OCI-LY3 (cell line): ENCODE results near the gene PALLD.

ENCODE experiments used
- H2AFZ ChIP-seq: fragments of 200-600, 300-600 bp; shearing (Covaris generic); 2 replicates; pipeline ENCODE4 v1.6.0; 2014; ENCODE audit warnings: antibody characterized with exemption, low read depth, low read length
- H3K27ac ChIP-seq: fragments of 200-600, 300-600 bp; sonication (generic); 2 replicates; pipeline ENCODE4 v1.5.1; 2014; ENCODE audit warnings: mild to moderate bottlenecking, low read length, moderate library complexity, mixed read lengths
- H3K27me3 ChIP-seq: fragments of 200-600, 300-600 bp; sonication (generic); 2 replicates; pipeline ENCODE4 v1.6.1; 2014; ENCODE audit warnings: low read depth, low read length, mixed read lengths
- H3K36me3 ChIP-seq: fragments of 200-600, 300-600 bp; sonication (generic); replicated peaks from 2 replicates; pipeline ENCODE3; 2014; ENCODE audit warnings: low read depth, low read length, mixed read lengths
- H3K4me1 ChIP-seq: fragments of 300-600, 200-600 bp; sonication (generic); 2 replicates; pipeline ENCODE4 v1.6.1; 2014; ENCODE audit warnings: low read length, mixed read lengths
- H3K4me2 ChIP-seq: fragments of 200-600, 300-600 bp; sonication (generic); 2 replicates; pipeline ENCODE4 v1.6.1; 2014; ENCODE audit warnings: low read length, mixed read lengths
- H3K4me3 ChIP-seq: fragments of 300-600, 200-600 bp; sonication (generic); 2 replicates; pipeline ENCODE4 v1.5.1; 2014; ENCODE audit warnings: antibody characterized with exemption, mild to moderate bottlenecking, low read length, moderate library complexity
- H3K79me2 ChIP-seq: fragments of 300-600, 200-600 bp; shearing (Covaris generic); 2 replicates; pipeline ENCODE4 v1.6.1; 2014; ENCODE audit warnings: mild to moderate bottlenecking, low read length, mixed read lengths
- H3K9ac ChIP-seq: fragments of 300-600, 200-600 bp; shearing (Covaris generic); 2 replicates; pipeline ENCODE4 v1.6.0; 2014; ENCODE audit warnings: mild to moderate bottlenecking, low read length, moderate library complexity
- H3K9me3 ChIP-seq: fragments of 200-600, 300-600 bp; shearing (Covaris generic); 2 replicates; pipeline ENCODE4 v1.6.1; 2014; ENCODE audit warnings: low read length, mixed read lengths; ENCODE audit not compliant: insufficient read depth
- H4K20me1 ChIP-seq: fragments of 200-600, 300-600 bp; sonication (generic); 2 replicates; pipeline ENCODE4 v1.6.1; 2016; ENCODE audit warnings: low read length, mixed read lengths; ENCODE audit not compliant: insufficient read depth
- EZH2phosphoT487 ChIP-seq: fragments of 200-600 bp; shearing (Covaris generic); IDR thresholded peaks from 2 replicates; pipeline ENCODE4 v1.6.1; 2018; ENCODE audit warnings: antibody characterized with exemption, mixed run types, low read depth
- TF ChIP-seq, protein P1 (sequence below): fragments of 200-600, 300-600 bp; sonication (generic); IDR thresholded peaks from 2 replicates; pipeline ENCODE4 v1.5.1; 2014; ENCODE audit warnings: antibody characterized with exemption, low read length, low read depth

PALLD gene

DNA sequence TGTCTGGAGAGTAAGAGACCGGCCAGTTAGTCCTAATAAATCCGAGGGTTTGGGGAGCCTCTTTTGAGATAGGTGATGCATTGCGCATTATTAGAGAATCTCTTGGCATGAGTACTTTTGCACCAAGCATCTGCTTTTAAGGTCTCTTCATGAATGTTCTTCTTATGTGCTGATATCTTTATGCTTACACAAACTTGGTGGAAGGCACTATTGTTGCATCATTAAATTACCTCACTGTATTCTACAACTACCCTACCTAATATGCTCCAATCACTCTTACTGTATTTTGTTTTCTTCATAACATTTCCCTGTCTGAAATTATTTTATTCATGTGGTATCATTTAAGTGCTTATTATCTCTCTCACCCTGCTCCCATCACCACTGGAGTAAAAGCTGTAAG lies 151.6 kb downstream of the PALLD start:
- no peak for TF ChIP-seq EZH2phosphoT487
- TF ChIP-seq, protein P1, sequence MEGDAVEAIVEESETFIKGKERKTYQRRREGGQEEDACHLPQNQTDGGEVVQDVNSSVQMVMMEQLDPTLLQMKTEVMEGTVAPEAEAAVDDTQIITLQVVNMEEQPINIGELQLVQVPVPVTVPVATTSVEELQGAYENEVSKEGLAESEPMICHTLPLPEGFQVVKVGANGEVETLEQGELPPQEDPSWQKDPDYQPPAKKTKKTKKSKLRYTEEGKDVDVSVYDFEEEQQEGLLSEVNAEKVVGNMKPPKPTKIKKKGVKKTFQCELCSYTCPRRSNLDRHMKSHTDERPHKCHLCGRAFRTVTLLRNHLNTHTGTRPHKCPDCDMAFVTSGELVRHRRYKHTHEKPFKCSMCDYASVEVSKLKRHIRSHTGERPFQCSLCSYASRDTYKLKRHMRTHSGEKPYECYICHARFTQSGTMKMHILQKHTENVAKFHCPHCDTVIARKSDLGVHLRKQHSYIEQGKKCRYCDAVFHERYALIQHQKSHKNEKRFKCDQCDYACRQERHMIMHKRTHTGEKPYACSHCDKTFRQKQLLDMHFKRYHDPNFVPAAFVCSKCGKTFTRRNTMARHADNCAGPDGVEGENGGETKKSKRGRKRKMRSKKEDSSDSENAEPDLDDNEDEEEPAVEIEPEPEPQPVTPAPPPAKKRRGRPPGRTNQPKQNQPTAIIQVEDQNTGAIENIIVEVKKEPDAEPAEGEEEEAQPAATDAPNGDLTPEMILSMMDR: no peak
- no peak overlapping the region for H3K4me3 ChIP-seq
- no peak overlapping the region for H3K27ac ChIP-seq
- no peaks in the 10 kb centered on the region for H3K79me2 ChIP-seq
- no peaks in the 10 kb centered on the region for H4K20me1 ChIP-seq
- no peaks in the 10 kb centered on the region for H3K36me3 ChIP-seq
- H3K27me3 ChIP-seq: peaks cover 19% of the 10 kb centered on the region; the same call in 1 of the 2 replicates
- H3K9ac ChIP-seq: no peak overlapping the region
- no peak overlapping the region for H2AFZ ChIP-seq
- H3K9me3 ChIP-seq: no peaks in the 10 kb centered on the region
- no peak overlapping the region for H3K4me2 ChIP-seq
- no peaks in the 10 kb centered on the region for H3K4me1 ChIP-seq

GRCh38 chr4:168648929-168649328 lies 152.1 kb downstream of the PALLD start:
- H3K4me2 ChIP-seq: no peak overlapping the region
- TF ChIP-seq, protein P1: no peak
- TF ChIP-seq EZH2phosphoT487: no peak
- no peaks in the 10 kb centered on the region for H3K9me3 ChIP-seq
- H3K4me1 ChIP-seq: no peaks in the 10 kb centered on the region
- no peak overlapping the region for H3K4me3 ChIP-seq
- H3K27ac ChIP-seq: no peak overlapping the region
- no peaks in the 10 kb centered on the region for H3K79me2 ChIP-seq
- no peak overlapping the region for H3K9ac ChIP-seq
- no peaks in the 10 kb centered on the region for H4K20me1 ChIP-seq
- peaks cover 19% of the 10 kb centered on the region; the same call in 1 of the 2 replicates for H3K27me3 ChIP-seq
- H3K36me3 ChIP-seq: no peaks in the 10 kb centered on the region
- H2AFZ ChIP-seq: no peak overlapping the region

GRCh38 chr4:168651374-168651773 lies 154.5 kb downstream of the PALLD start:
- no peaks in the 10 kb centered on the region for H3K4me1 ChIP-seq
- H3K9ac ChIP-seq: no peak overlapping the region
- peaks cover 41% of the 10 kb centered on the region for H3K27me3 ChIP-seq
- H3K4me3 ChIP-seq: no peak overlapping the region
- no peak overlapping the region for H2AFZ ChIP-seq
- H3K79me2 ChIP-seq: no peaks in the 10 kb centered on the region
- no peak overlapping the region for H3K4me2 ChIP-seq
- H3K27ac ChIP-seq: no peak overlapping the region
- TF ChIP-seq, protein P1: no peak
- no peak for TF ChIP-seq EZH2phosphoT487
- no peaks in the 10 kb centered on the region for H4K20me1 ChIP-seq
- no peaks in the 10 kb centered on the region for H3K9me3 ChIP-seq
- H3K36me3 ChIP-seq: no peaks in the 10 kb centered on the region

DNA sequence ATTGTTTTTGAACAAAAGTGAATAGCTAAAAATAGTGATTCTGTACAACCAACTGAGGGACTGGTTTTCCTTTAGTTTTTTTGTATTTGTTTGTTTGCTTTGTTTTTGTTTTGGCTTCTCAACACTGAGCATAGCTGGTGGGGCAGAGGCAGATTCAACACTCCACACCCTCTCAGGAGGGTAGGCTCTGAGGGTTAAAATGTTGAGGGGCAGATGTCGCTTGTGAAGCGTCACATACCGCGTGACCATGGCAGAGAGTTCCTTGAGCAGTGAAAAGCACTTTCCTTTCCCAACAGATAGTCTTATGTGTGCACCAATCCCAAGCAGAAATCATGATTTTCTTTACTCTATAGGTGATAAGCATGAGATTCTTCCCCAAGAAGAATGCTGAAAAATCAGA lies 155.0 kb downstream of the PALLD start:
- no peaks in the 10 kb centered on the region for H3K9me3 ChIP-seq
- H3K4me1 ChIP-seq: no peaks in the 10 kb centered on the region
- no peak overlapping the region for H3K27ac ChIP-seq
- no peak overlapping the region for H3K4me2 ChIP-seq
- H3K9ac ChIP-seq: no peak overlapping the region
- H3K79me2 ChIP-seq: no peaks in the 10 kb centered on the region
- H4K20me1 ChIP-seq: no peaks in the 10 kb centered on the region
- H3K27me3 ChIP-seq: peaks cover 45% of the 10 kb centered on the region
- H2AFZ ChIP-seq: no peak overlapping the region
- no peak overlapping the region for H3K4me3 ChIP-seq
- no peaks in the 10 kb centered on the region for H3K36me3 ChIP-seq
- no peak for TF ChIP-seq EZH2phosphoT487
- TF ChIP-seq, protein P1: no peak
